ENCODE results near the gene GPR180. TPM values are rescaled to one million over a fixed set of nuclear protein-coding genes. Genes with fewer than 3 reads are reported as not detected.

GPR180 gene
- total RNA-seq, 1 donor from 2014 or later = 5.3 TPM

GRCh38 chr13:94662274-94662945 lies 60.8 kb downstream of the GPR180 start:
- DNase-seq (ENCODE audit: low spot score, unreplicated experiment) = no peak
- H3K36me3 Mint-ChIP-seq (ENCODE audit: insufficient read depth) = no peaks in the 10 kb centered on the region
- peaks cover 51% of the 10 kb centered on the region for H3K4me1 Mint-ChIP-seq (ENCODE audit: low read depth)
- H3K9me3 Mint-ChIP-seq (ENCODE audit: low read depth) = no peaks in the 10 kb centered on the region
- TF ChIP-seq CTCF (IDR thresholded peaks at IDR 0.05; ENCODE audit: unreplicated experiment) = no peak
- peaks cover 42% of the 10 kb centered on the region for H3K27me3 Mint-ChIP-seq
- H3K27ac Mint-ChIP-seq = no peak overlapping the region
- no peak overlapping the region for H3K4me3 Mint-ChIP-seq (ENCODE audit: low read depth)

- H3K4me3 Mint-ChIP-seq (ENCODE audit: low read depth) = no peak overlapping the region
- H3K27ac Mint-ChIP-seq = no peak overlapping the region
- H3K27me3 Mint-ChIP-seq = peaks cover 55% of the 10 kb centered on the region
- DNase-seq (ENCODE audit: low spot score, unreplicated experiment) = no peak
- no peaks in the 10 kb centered on the region for H3K36me3 Mint-ChIP-seq (ENCODE audit: insufficient read depth)
- TF ChIP-seq CTCF (IDR thresholded peaks at IDR 0.05; ENCODE audit: unreplicated experiment) = no peak
- peaks cover 42% of the 10 kb centered on the region for H3K4me1 Mint-ChIP-seq (ENCODE audit: low read depth)
- no peaks in the 10 kb centered on the region for H3K9me3 Mint-ChIP-seq (ENCODE audit: low read depth)
These were observed 63.2 kb downstream of the GPR180 start for GRCh38 chr13:94664889-94665288.

- no peak for DNase-seq (ENCODE audit: low spot score, unreplicated experiment)
- no peak overlapping the region for H3K4me3 Mint-ChIP-seq (ENCODE audit: low read depth)
- no peaks in the 10 kb centered on the region for H3K9me3 Mint-ChIP-seq (ENCODE audit: low read depth)
- H3K4me1 Mint-ChIP-seq (ENCODE audit: low read depth) = peaks cover 30% of the 10 kb centered on the region
- no peak overlapping the region for H3K27ac Mint-ChIP-seq
- no peaks in the 10 kb centered on the region for H3K36me3 Mint-ChIP-seq (ENCODE audit: insufficient read depth)
- peaks cover 63% of the 10 kb centered on the region for H3K27me3 Mint-ChIP-seq
- TF ChIP-seq CTCF (IDR thresholded peaks at IDR 0.05; ENCODE audit: unreplicated experiment) = no peak
These were observed 64.4 kb downstream of the GPR180 start for GRCh38 chr13:94666065-94666464.

GRCh38 chr13:94667190-94667589 lies 65.5 kb downstream of the GPR180 start:
- H3K4me1 Mint-ChIP-seq (ENCODE audit: low read depth) = peaks cover 22% of the 10 kb centered on the region
- DNase-seq (ENCODE audit: low spot score, unreplicated experiment) = no peak
- no peaks in the 10 kb centered on the region for H3K36me3 Mint-ChIP-seq (ENCODE audit: insufficient read depth)
- H3K4me3 Mint-ChIP-seq (ENCODE audit: low read depth) = no peak overlapping the region
- peaks cover 67% of the 10 kb centered on the region for H3K27me3 Mint-ChIP-seq
- no peaks in the 10 kb centered on the region for H3K9me3 Mint-ChIP-seq (ENCODE audit: low read depth)
- no peak overlapping the region for H3K27ac Mint-ChIP-seq
- no peak for TF ChIP-seq CTCF (IDR thresholded peaks at IDR 0.05; ENCODE audit: unreplicated experiment)

GRCh38 chr13:94672400-94672799 lies 70.7 kb downstream of the GPR180 start:
- Mint-ChIP-seq H3K4me1 (ENCODE audit: low read depth) (peaks cover 6% of the 10 kb centered on the region), H3K4me3 (ENCODE audit: low read depth) (no peak overlapping the region), H3K27me3 (peaks cover 41% of the 10 kb centered on the region), H3K36me3 (ENCODE audit: insufficient read depth) (no peaks in the 10 kb centered on the region), H3K9me3 (ENCODE audit: low read depth) (no peaks in the 10 kb centered on the region), H3K27ac (no peak overlapping the region)
- TF ChIP-seq CTCF (IDR thresholded peaks at IDR 0.05; ENCODE audit: unreplicated experiment) = no peak
- DNase-seq (ENCODE audit: low spot score, unreplicated experiment) = no peak

All from progenitor cell of endocrine pancreas (in vitro differentiated cells).